Esophagus muscularis mucosa (tissue), 4 donors: ENCODE data around the gene CRYBB2. TPM values are rescaled to one million over a fixed set of nuclear protein-coding genes. Genes with fewer than 3 reads are reported as not detected.
"Not testable (repeated sequence)": the region's sequence is repeated elsewhere in the genome, so short reads cannot be mapped to it uniquely, and the experiment has no call there.

Source experiments
- DNase-seq: peaks from one replicate; pipeline ENCODE4 v3.0.0-alpha.2; 2017; ENCODE audit errors: extremely low spot score
- H3K27ac ChIP-seq, 4 donors: fragments of 200-600 bp; sonication (generic); replicated peaks in 1 of 4; 1 replicate in 3 of 4; 2 replicates in 1 of 4; pipeline ENCODE4 v1.5.1; 2016 to 2019; ENCODE audit warnings: mild to moderate bottlenecking in 1 of 4
- H3K27me3 ChIP-seq, 4 donors: fragments of 200-600 bp; sonication (generic); one replicate each; pipeline versions ENCODE4 v1.5.1 to v1.6.0; 2016 to 2019
- H3K36me3 ChIP-seq, 4 donors: fragments of 200-600 bp; sonication (generic); one replicate each; pipeline ENCODE4 v1.5.1; 2016 to 2019
- H3K4me1 ChIP-seq, 4 donors: fragments of 200-600 bp; sonication (generic); one replicate each; pipeline ENCODE4 v1.5.1; 2016 to 2019
- H3K4me3 ChIP-seq, 4 donors: fragments of 200-600 bp; sonication (generic); 1 replicate in 2 of 4; 2 replicates in 2 of 4; pipeline ENCODE4 v1.5.1; 2016 to 2019; ENCODE audit warnings: mild to moderate bottlenecking in 4 of 4, moderate library complexity in 1 of 4
- H3K9me3 ChIP-seq, 4 donors: fragments of 200-600 bp; sonication (generic); 1 replicate in 3 of 4; 2 replicates in 1 of 4; pipeline ENCODE4 v1.5.1; 2016 to 2019
- WGBS: methylation state at CpG from one replicate; pipeline ENCODE4 v1.1.5; 2018; 5-methylcytosine and 5-hydroxymethylcytosine counted together
- intact Hi-C: fragments of 100-400 bp; cut with DNase I; formaldehyde crosslinking; loops from one replicate; pipeline ENCODE4 v1.15.1; 2023
- small RNA-seq, 3 donors: library from RNA; depleted of rRNA; stranded (forward); fragments of <200 nt; gene quantifications; one replicate each; pipeline ENCODE3, GENCODE V24; 2016
- total RNA-seq, 4 donors: library from RNA; depleted of rRNA; stranded (reverse); fragments of >200 nt; gene quantifications; one replicate each; pipeline versions ENCODE4 v1.1.0 to v1.2.1, GENCODE V29; 2016

Gene CRYBB2
- total RNA-seq, 4 donors from 2014 or later: 0.40 TPM; not detected in 3

GRCh38 chr22:25273231-25273630, 53.8 kb downstream of the CRYBB2 start:
- intact Hi-C loops: not testable (repeated sequence)

GRCh38 chr22:25273928-25274327, 54.5 kb downstream of the CRYBB2 start:
- 82% methylated on average over 3 of the region's 3 CpGs for WGBS
- not testable (repeated sequence) for DNase-seq

More at GRCh38 chr22:25273231-25273630, 53.8 kb downstream of the CRYBB2 start:
- H3K4me1 ChIP-seq, H3K36me3 ChIP-seq, H3K27ac ChIP-seq, DNase-seq, H3K4me3 ChIP-seq: not testable (repeated sequence)
- H3K9me3 ChIP-seq: peaks cover 0 to 11% (median 4%) of the 10 kb centered on the region in 4 donors
- WGBS: 85% methylated on average over 4 of the region's 4 CpGs
- peaks cover 0 to 18% (median 0%) of the 10 kb centered on the region in 4 donors for H3K27me3 ChIP-seq

GRCh38 chr22:25280118-25280517, 60.7 kb downstream of the CRYBB2 start:
- H3K9me3 ChIP-seq, H3K27ac ChIP-seq, H3K4me3 ChIP-seq, DNase-seq, intact Hi-C loops, H3K36me3 ChIP-seq: not testable (repeated sequence)
- H3K4me1 ChIP-seq: peaks cover 4 to 14% (median 11%) of the 10 kb centered on the region in 4 donors
- 90% methylated on average over 2 of the region's 2 CpGs for WGBS
- peaks cover 0 to 69% (median 23%) of the 10 kb centered on the region in 4 donors for H3K27me3 ChIP-seq

More at GRCh38 chr22:25273928-25274327, 54.5 kb downstream of the CRYBB2 start:
- intact Hi-C loops, H3K36me3 ChIP-seq, H3K27ac ChIP-seq, H3K4me3 ChIP-seq, H3K9me3 ChIP-seq, H3K4me1 ChIP-seq: not testable (repeated sequence)
- peaks cover 0 to 20% (median 0%) of the 10 kb centered on the region in 4 donors for H3K27me3 ChIP-seq

Small RNA genes lying within 50 kb of the gene (small RNA-seq; reads per million reads assigned to genes)
- 0 reads per million in 3 donors for gene Z99916.2

Other genes starting within 250 kb of the CRYBB2 start
- gene CRYBB3, start 19.8 kb upstream of the CRYBB2 start, total RNA-seq: not detected